Stimulated activated CD8-positive, alpha-beta memory T cell treated with anti-CD3 and anti-CD28 coated beads, Interleukin-2, amount 100 ng/mL, for 48 hours (primary cell): ENCODE data around the gene GAGE1.
"Not testable (repeated sequence)": the region's sequence is repeated elsewhere in the genome, so short reads cannot be mapped to it uniquely, and the experiment has no call there.

Experiments used
- DNase-seq, 2 donors: peaks; one replicate each; pipeline ENCODE4 v3.0.0-alpha.2; 2020; ENCODE audit warnings: low read depth in 2 of 2

The GAGE1 gene

GRCh38 chrX:49598720-49599119, at the start of gene GAGE1:
TSS of gene GAGE1 (plus strand) at chrX:49599020. CDS start at chrX:49600175, 1,155 bp downstream.
- not testable (repeated sequence) for DNase-seq

GRCh38 chrX:49550989-49551388, 47.8 kb upstream of the GAGE1 start, which contains the start of gene GAGE12E:
TSS of gene GAGE12E (plus strand) at chrX:49551289. CDS start at chrX:49552444, 1,155 bp downstream.
- not testable (repeated sequence) for DNase-seq

- DNase-seq: not testable (repeated sequence)
Observed at GRCh38 chrX:49560542-49560941, 38.3 kb upstream of the GAGE1 start, which contains the start of gene GAGE12F. TSS of gene GAGE12F (plus strand) at chrX:49560842. CDS start at chrX:49561997, 1,155 bp downstream.

GRCh38 chrX:49568728-49569127, 30.1 kb upstream of the GAGE1 start:
- DNase-seq: not testable (repeated sequence)

GRCh38 chrX:49569152-49569551, 29.7 kb upstream of the GAGE1 start:
- DNase-seq: not testable (repeated sequence)

- DNase-seq: not testable (repeated sequence)
Observed at GRCh38 chrX:49570100-49570499, 28.7 kb upstream of the GAGE1 start, which contains the start of gene GAGE12G. TSS of gene GAGE12G (plus strand) at chrX:49570400. CDS start at chrX:49571555, 1,155 bp downstream.

- DNase-seq: not testable (repeated sequence)
Observed at GRCh38 chrX:49579649-49580048, 19.2 kb upstream of the GAGE1 start, which contains the start of gene GAGE12H. TSS of gene GAGE12H (plus strand) at chrX:49579949. CDS start at chrX:49581104, 1,155 bp downstream.

GRCh38 chrX:49589196-49589595, 9.6 kb upstream of the GAGE1 start, which contains the start of gene GAGE2A:
TSS of gene GAGE2A (plus strand) at chrX:49589496. CDS start at chrX:49590651, 1,155 bp downstream.
- not testable (repeated sequence) for DNase-seq

- DNase-seq: peak in 1 of 2 donors; percentile 0
Observed at GRCh38 chrX:49589769-49590478, 8.9 kb upstream of the GAGE1 start.

- DNase-seq: not testable (repeated sequence)
Observed at GRCh38 chrX:49590488-49590887, 8.3 kb upstream of the GAGE1 start.

- DNase-seq: no peak
Observed at GRCh38 chrX:49610718-49611310, 12.0 kb downstream of the GAGE1 start.

GRCh38 chrX:49618574-49618973, 19.8 kb downstream of the GAGE1 start:
- DNase-seq: no peak

GRCh38 chrX:49627086-49627777, 28.4 kb downstream of the GAGE1 start:
- DNase-seq: peak in 1 of 2 donors; percentile 12

- no peak for DNase-seq
Observed at GRCh38 chrX:49644991-49645637, 46.3 kb downstream of the GAGE1 start.

GRCh38 chrX:49656533-49656932, 57.7 kb downstream of the GAGE1 start:
- DNase-seq: no peak
